IMR-90 (cell line): Measurements from ENCODE around the gene SLC29A2. TPM values are rescaled to one million over a fixed set of nuclear protein-coding genes. Genes with fewer than 3 reads are reported as not detected.

Source experiments
- ATAC-seq: fragments of 200-7000 bp; cut with Tn5 transposase; 2 replicates; pipeline ENCODE4 v1.9.1; 2020; ENCODE audit warnings: low read depth, mild to moderate bottlenecking, moderate library complexity
- BruUV-seq: library from RNA; stranded (reverse); fragments of 400-500 nt; replicated peaks from 2 replicates; lab custom pipeline; 2021; lab: Mats Ljungman, UMichigan
- CTCF ChIA-PET: fragments of 300-600 bp; formaldehyde crosslinking; extraction: SDS; loops from one replicate; lab custom pipeline; 2021; ENCODE audit warnings: antibody characterized with exemption; lab: Yijun Ruan, JAX
- POLR2A ChIA-PET: fragments of 300-600 bp; sonication (Branson Sonifier 250); formaldehyde crosslinking; loops from one replicate; lab custom pipeline; 2022; ENCODE audit warnings: antibody characterized with exemption; ENCODE audit not compliant: unreplicated experiment; lab: Charles Lee
- DNase-seq: peaks from one replicate; pipeline ENCODE4 v3.0.0; 2013
- H2AFZ ChIP-seq: replicated peaks from 2 replicates; pipeline ENCODE3; 2013; ENCODE audit warnings: low read length, mild to moderate bottlenecking; ENCODE audit not compliant: poor library complexity
- H2AK5ac ChIP-seq: 2 replicates; pipeline ENCODE4 v1.6.1; 2013; ENCODE audit warnings: low read depth, low read length, inconsistent platforms
- H2AK9ac ChIP-seq: replicated peaks from 2 replicates; pipeline ENCODE3; 2013; ENCODE audit warnings: mild to moderate bottlenecking, low read depth, low read length, moderate library complexity; ENCODE audit not compliant: poor library complexity
- H2BK120ac ChIP-seq: 2 replicates; pipeline ENCODE4 v1.6.1; 2013; ENCODE audit warnings: low read depth, low read length, inconsistent platforms
- H2BK15ac ChIP-seq: 3 replicates; pipeline ENCODE4 v1.6.1; 2013; ENCODE audit warnings: low read depth, low read length, inconsistent platforms
- H2BK20ac ChIP-seq: 2 replicates; pipeline ENCODE4 v1.6.1; 2013; ENCODE audit warnings: low read depth, mild to moderate bottlenecking, inconsistent platforms, low read length, moderate library complexity
- H2BK5ac ChIP-seq: 2 replicates; pipeline ENCODE4 v1.6.1; 2013; ENCODE audit warnings: mild to moderate bottlenecking, low read depth, low read length, inconsistent platforms; ENCODE audit not compliant: poor library complexity, severe bottlenecking
- H3K14ac ChIP-seq: replicated peaks from 2 replicates; pipeline ENCODE4 v1.6.1; 2013; ENCODE audit warnings: low read depth, low read length, inconsistent platforms
- H3K18ac ChIP-seq: 2 replicates; pipeline ENCODE4 v1.6.1; 2013; ENCODE audit warnings: low read depth, low read length, control low read depth
- H3K23ac ChIP-seq: 2 replicates; pipeline ENCODE4 v1.6.1; 2013; ENCODE audit warnings: low read depth, low read length, inconsistent platforms
- H3K27ac ChIP-seq: 2 replicates; pipeline ENCODE4 v1.5.1; 2013; ENCODE audit warnings: mild to moderate bottlenecking, control low read depth, low read length; ENCODE audit not compliant: insufficient read depth
- H3K27me3 ChIP-seq: 2 replicates; pipeline ENCODE4 v1.6.1; 2013; ENCODE audit warnings: low read length; ENCODE audit not compliant: control insufficient read depth, insufficient read depth
- H3K36me3 ChIP-seq: 2 replicates; pipeline ENCODE4 v1.6.1; 2013; ENCODE audit warnings: low read length, mixed read lengths; ENCODE audit not compliant: control insufficient read depth, insufficient read depth
- H3K4ac ChIP-seq: 2 replicates; pipeline ENCODE4 v1.6.1; 2013; ENCODE audit warnings: low read depth, low read length, inconsistent platforms
- H3K4me1 ChIP-seq: 2 replicates; pipeline ENCODE4 v1.6.1; 2013; ENCODE audit warnings: low read length, mixed read lengths; ENCODE audit not compliant: control insufficient read depth, insufficient read depth
- H3K4me2 ChIP-seq: 2 replicates; pipeline ENCODE4 v1.6.1; 2013; ENCODE audit warnings: low read depth, mild to moderate bottlenecking, control low read depth, low read length, moderate library complexity
- H3K4me3 ChIP-seq: 2 replicates; pipeline ENCODE4 v1.5.1; 2013; ENCODE audit warnings: low read depth, mild to moderate bottlenecking, control low read depth, low read length, moderate library complexity; ENCODE audit not compliant: insufficient read depth
- H3K56ac ChIP-seq: 2 replicates; pipeline ENCODE4 v1.6.1; 2013; ENCODE audit warnings: low read length, inconsistent platforms; ENCODE audit not compliant: insufficient read depth; ENCODE audit errors: extremely low read depth
- H3K79me1 ChIP-seq, 2 experiments: 2 replicates each; pipeline ENCODE4 v1.6.1; 2013; ENCODE audit warnings: low read length in 2 of 2, inconsistent platforms in 1 of 2, low read depth in 1 of 2
- H3K9ac ChIP-seq: 2 replicates; pipeline ENCODE4 v1.6.1; 2013; ENCODE audit warnings: low read depth, low read length, control low read depth
- H3K9me1 ChIP-seq: 2 replicates; pipeline ENCODE4 v1.6.1; 2013; ENCODE audit warnings: low read length, inconsistent platforms; ENCODE audit not compliant: insufficient read depth
- H3K9me3 ChIP-seq: 2 replicates; pipeline ENCODE4 v1.6.1; 2013; ENCODE audit warnings: low read length; ENCODE audit not compliant: control insufficient read depth, insufficient read depth
- H4K20me1 ChIP-seq: 2 replicates; pipeline ENCODE4 v1.6.1; 2013; ENCODE audit warnings: low read length, inconsistent platforms; ENCODE audit not compliant: insufficient read depth
- H4K5ac ChIP-seq: 2 replicates; pipeline ENCODE4 v1.6.1; 2013; ENCODE audit warnings: mild to moderate bottlenecking, low read depth, low read length, control low read depth
- H4K8ac ChIP-seq, 2 experiments: 2 replicates each; pipeline ENCODE4 v1.6.1; 2013; ENCODE audit warnings: low read depth in 2 of 2, low read length in 2 of 2, control low read depth in 1 of 2, inconsistent platforms in 1 of 2
- H4K91ac ChIP-seq: 2 replicates; pipeline ENCODE4 v1.6.1; 2013; ENCODE audit warnings: low read depth, low read length, inconsistent platforms; ENCODE audit not compliant: insufficient read depth
- BHLHE40 ChIP-seq: fragments of 150-350 bp; IDR thresholded peaks from 2 replicates; pipeline ENCODE4 v1.6.1; 2016; ENCODE audit warnings: mild to moderate bottlenecking, low read depth, low read length
- MAFK ChIP-seq: IDR thresholded peaks from 2 replicates; pipeline ENCODE4 v1.6.1; 2012; ENCODE audit warnings: low read depth, low read length, improper control_type of control experiment
- MAZ ChIP-seq: IDR thresholded peaks from 2 replicates; pipeline ENCODE4 v1.6.1; 2012; ENCODE audit warnings: low read depth, mild to moderate bottlenecking, low read length, improper control_type of control experiment, moderate library complexity, borderline replicate concordance
- RCOR1 ChIP-seq: IDR thresholded peaks from 2 replicates; pipeline ENCODE4 v1.6.1; 2012; ENCODE audit warnings: mild to moderate bottlenecking, low read length, improper control_type of control experiment; ENCODE audit not compliant: insufficient replicate concordance
- RFX5 ChIP-seq: IDR thresholded peaks from 2 replicates; pipeline ENCODE4 v1.8.0; 2012; ENCODE audit warnings: low read depth, mild to moderate bottlenecking, low read length, moderate library complexity
- SMC3 ChIP-seq: fragments of 150-350 bp; IDR thresholded peaks from 2 replicates; pipeline ENCODE4 v1.6.1; 2016; ENCODE audit warnings: low read depth, mild to moderate bottlenecking, antibody characterized with exemption, low read length, moderate library complexity
- WGBS, 2 experiments: methylation state at CpG; one replicate each; pipeline versions ENCODE4 v1.1.5 to v1.1.7; 2013; ENCODE audit warnings: missing lambda C conversion rate in 2 of 2; ENCODE audit not compliant: insufficient read length in 1 of 2; ENCODE audit errors: extremely low coverage in 2 of 2; 5-methylcytosine and 5-hydroxymethylcytosine counted together
- dilution Hi-C: fragments of 300-500 bp; cut with HindIII; formaldehyde crosslinking; loops from one replicate; pipeline ENCODE4 v1.14.3; 2018; ENCODE audit warnings: low sequenced_read_pairs; ENCODE audit not compliant: unreplicated experiment
- in situ Hi-C: fragments of 300-500 bp; cut with MboI; formaldehyde crosslinking; loops from 3 replicates; pipeline ENCODE4 v1.14.3; 2019; ENCODE audit warnings: low sequenced_read_pairs, inconsistent platforms, mixed read lengths
- intact Hi-C: fragments of 100-400 bp; cut with micrococcal nuclease; formaldehyde crosslinking; loops from 2 replicates; pipeline ENCODE4 v1.10.0; 2022
- polyA plus RNA-seq, 3 experiments: library from polyadenylated mRNA; depleted of rRNA; stranded (reverse); fragments of >200 nt; gene quantifications; 2 replicates each; pipeline ENCODE4 v1.2.3, GENCODE V29; 2012; ENCODE audit warnings: low replicate concordance in 1 of 3
- total RNA-seq: library from RNA; depleted of rRNA; stranded (reverse); fragments of >200 nt; gene quantifications from 2 replicates; pipeline ENCODE4 v1.2.3, GENCODE V29; 2012
- TF ChIP-seq, protein P1 (sequence below): fragments of 150-350 bp; IDR thresholded peaks from 2 replicates; pipeline ENCODE4 v1.6.1; 2017; ENCODE audit warnings: mild to moderate bottlenecking, antibody characterized with exemption, low read length, low read depth
- TF ChIP-seq, protein P2 (sequence below): conservative IDR thresholded peaks from 2 replicates; pipeline ENCODE4 v1.5.1; 2012; ENCODE audit warnings: mild to moderate bottlenecking, low read depth, low read length, improper control_type of control experiment

Gene SLC29A2
- total and polyA plus RNA-seq, 2 of the 4 experiments (the other 2 are of a cell fraction) = under 0.01 to 1.2 TPM

DNA sequence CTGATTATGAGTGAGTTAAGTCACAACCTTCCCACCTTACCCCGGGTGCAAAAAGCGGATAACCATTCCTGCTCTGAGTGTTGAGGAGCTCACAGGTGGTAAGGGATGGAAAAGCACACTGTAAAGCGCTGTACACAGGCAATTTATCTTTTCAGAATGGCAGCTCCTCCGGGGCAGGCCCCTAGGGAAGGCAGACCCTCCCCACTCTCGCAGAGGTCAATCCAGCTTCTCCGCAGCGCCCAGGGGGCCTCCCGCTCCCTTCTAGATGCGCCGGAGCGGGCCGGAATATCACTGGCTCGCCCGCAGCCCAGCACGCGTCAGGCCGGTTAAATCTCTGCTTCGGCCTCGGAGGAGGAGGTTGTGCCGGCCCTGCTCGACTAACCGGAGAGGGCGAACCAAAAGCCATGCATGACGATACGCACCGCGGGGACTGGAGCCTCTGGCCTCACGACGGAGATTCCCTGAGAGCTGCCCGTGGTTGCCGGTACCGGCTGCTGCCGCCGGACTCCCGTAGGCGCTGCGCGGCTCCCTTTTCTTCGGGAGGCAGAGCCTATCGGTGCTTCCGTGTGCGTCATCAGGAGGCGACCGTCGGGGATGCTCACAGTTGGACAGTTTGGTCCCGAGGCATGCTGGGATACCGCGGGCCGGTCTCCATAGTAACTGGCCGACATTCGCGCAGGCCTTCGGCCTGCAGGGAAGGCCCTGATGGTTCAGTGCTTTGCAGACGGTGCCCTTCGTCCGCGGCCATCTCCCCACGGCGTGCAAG lies 26.8 kb downstream of the SLC29A2 start, which contains the start of gene BRMS1 (continued):
- TF ChIP-seq MAZ (peak; percentile 44; the same call in 1 of the 2 replicates), BHLHE40 (no peak), RFX5 (no peak)

DNA sequence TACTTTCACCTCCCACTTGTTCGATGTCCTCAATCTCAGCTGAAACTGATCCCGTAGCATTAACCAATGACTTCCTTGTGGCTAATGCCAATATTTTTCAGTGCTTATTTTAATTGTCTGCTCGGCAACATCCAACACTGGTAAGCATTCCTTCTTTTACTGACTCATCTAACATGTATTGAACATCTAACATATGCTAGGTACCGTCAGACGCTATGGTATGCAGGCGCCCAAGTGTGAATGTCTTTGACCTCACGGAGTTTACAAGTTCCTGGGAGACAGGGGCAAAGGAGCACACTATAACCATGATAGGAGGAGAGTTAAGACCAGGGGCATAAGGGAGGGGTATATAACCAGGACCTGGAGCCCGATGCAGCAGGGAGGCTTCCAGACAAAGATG lies 28.4 kb downstream of the SLC29A2 start:
- dilution Hi-C loops (no loop called here), intact Hi-C loops (no loop called here), in situ Hi-C loops (no loop called here)
- no TSS peak for BruUV-seq
- ChIA-PET POLR2A (no interaction called here), CTCF (no interaction called here)
- 90% methylated on average over 2 of the region's 8 CpGs; no CpG with 5 or more reads in 1 of the 2 experiments for WGBS, 2 experiments
- Histone ChIP-seq H2BK20ac (no peak overlapping the region), H2BK120ac (0 out of 2 replicates have a peak overlapping the region, but pooled peaks have one; percentile 2), H2AK9ac (no peak overlapping the region), H3K56ac (no peak overlapping the region), H2AK5ac (0 out of 2 replicates have a peak overlapping the region, but pooled peaks have one; percentile 0), H3K14ac (no peak overlapping the region), H3K36me3 (peaks cover 24% of the 10 kb centered on the region), H3K9me1 (peaks cover 9% of the 10 kb centered on the region; the same call in 1 of the 2 replicates), H3K27me3 (no peaks in the 10 kb centered on the region), H3K9me3 (no peaks in the 10 kb centered on the region), H4K20me1 (peaks cover 15% of the 10 kb centered on the region), H3K27ac (no peak overlapping the region), H3K79me1 (peaks cover 28 to 69% of the 10 kb centered on the region in 2 experiments), H3K4me1 (peaks cover 12% of the 10 kb centered on the region), H3K9ac (no peak overlapping the region), H3K4ac (no peak overlapping the region), H4K8ac (no peak overlapping the region), H3K4me3 (no peak overlapping the region), H3K4me2 (peak overlapping the region; percentile 7; the same call in 1 of the 2 replicates), H4K5ac (no peak overlapping the region), H2BK15ac (no peak overlapping the region), H2AFZ (no peak overlapping the region), H3K18ac (no peak overlapping the region), H4K91ac (no peak overlapping the region), H3K23ac (no peak overlapping the region), H2BK5ac (no peak overlapping the region)
- ATAC-seq = no peak
- DNase-seq = peak; percentile 48
- TF ChIP-seq RCOR1 (no peak), MAFK (peak; percentile 47; the same call in 1 of the 2 replicates), SMC3 (no peak), MAZ (no peak), BHLHE40 (no peak), RFX5 (no peak)
- TF ChIP-seq, protein P1, sequence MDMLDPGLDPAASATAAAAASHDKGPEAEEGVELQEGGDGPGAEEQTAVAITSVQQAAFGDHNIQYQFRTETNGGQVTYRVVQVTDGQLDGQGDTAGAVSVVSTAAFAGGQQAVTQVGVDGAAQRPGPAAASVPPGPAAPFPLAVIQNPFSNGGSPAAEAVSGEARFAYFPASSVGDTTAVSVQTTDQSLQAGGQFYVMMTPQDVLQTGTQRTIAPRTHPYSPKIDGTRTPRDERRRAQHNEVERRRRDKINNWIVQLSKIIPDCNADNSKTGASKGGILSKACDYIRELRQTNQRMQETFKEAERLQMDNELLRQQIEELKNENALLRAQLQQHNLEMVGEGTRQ = no peak
- TF ChIP-seq, protein P2, sequence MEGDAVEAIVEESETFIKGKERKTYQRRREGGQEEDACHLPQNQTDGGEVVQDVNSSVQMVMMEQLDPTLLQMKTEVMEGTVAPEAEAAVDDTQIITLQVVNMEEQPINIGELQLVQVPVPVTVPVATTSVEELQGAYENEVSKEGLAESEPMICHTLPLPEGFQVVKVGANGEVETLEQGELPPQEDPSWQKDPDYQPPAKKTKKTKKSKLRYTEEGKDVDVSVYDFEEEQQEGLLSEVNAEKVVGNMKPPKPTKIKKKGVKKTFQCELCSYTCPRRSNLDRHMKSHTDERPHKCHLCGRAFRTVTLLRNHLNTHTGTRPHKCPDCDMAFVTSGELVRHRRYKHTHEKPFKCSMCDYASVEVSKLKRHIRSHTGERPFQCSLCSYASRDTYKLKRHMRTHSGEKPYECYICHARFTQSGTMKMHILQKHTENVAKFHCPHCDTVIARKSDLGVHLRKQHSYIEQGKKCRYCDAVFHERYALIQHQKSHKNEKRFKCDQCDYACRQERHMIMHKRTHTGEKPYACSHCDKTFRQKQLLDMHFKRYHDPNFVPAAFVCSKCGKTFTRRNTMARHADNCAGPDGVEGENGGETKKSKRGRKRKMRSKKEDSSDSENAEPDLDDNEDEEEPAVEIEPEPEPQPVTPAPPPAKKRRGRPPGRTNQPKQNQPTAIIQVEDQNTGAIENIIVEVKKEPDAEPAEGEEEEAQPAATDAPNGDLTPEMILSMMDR = no peak
